GM18907 (cell line): ENCODE data around the gene SYTL2.
"Not testable (repeated sequence)": the region's sequence is repeated elsewhere in the genome, so short reads cannot be mapped to it uniquely, and the experiment has no call there.

Experiments used
- ATAC-seq: cut with Tn5 transposase; IDR thresholded peaks from one replicate; pipeline ENCODE4 v1.9.1; 2021; ENCODE audit warnings: mild to moderate bottlenecking, moderate library complexity; ENCODE audit not compliant: unreplicated experiment

The SYTL2 gene

GRCh38 chr11:85810871-85811611 is at the start of gene SYTL2:
Gene SYTL2 (minus strand): TSS chr11:85811141. CDS start chr11:85757725, 53,416 bp downstream.
- ATAC-seq, result peak; percentile 89

DNA sequence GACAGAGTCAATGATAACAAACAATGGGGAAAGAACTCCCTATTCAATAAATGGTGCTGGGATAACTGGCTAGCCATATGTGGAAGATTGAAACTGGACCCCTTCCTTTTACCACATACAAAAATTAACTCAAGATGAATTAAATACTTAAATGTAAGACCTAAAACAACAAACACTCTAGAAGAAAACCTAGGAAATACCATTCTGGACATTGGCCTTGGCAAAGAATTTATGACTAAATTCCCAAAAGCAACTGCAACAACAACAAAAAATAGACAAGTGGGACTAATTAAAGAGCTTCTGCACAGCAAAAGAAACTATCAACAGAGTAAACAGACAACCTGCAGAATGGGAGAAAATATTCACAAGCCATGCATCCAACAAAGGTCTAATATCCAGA is 48.6 kb upstream of the SYTL2 start:
- not testable (repeated sequence) for ATAC-seq

GRCh38 chr11:85857098-85857497 is 46.2 kb upstream of the SYTL2 start:
- ATAC-seq, result no peak

- ATAC-seq, result no peak
Observed at GRCh38 chr11:85855341-85855656, 44.4 kb upstream of the SYTL2 start, which contains the start of gene CCDC83. Gene CCDC83 (plus strand): TSS chr11:85855383. CDS start chr11:85865124, 9,741 bp downstream.

DNA sequence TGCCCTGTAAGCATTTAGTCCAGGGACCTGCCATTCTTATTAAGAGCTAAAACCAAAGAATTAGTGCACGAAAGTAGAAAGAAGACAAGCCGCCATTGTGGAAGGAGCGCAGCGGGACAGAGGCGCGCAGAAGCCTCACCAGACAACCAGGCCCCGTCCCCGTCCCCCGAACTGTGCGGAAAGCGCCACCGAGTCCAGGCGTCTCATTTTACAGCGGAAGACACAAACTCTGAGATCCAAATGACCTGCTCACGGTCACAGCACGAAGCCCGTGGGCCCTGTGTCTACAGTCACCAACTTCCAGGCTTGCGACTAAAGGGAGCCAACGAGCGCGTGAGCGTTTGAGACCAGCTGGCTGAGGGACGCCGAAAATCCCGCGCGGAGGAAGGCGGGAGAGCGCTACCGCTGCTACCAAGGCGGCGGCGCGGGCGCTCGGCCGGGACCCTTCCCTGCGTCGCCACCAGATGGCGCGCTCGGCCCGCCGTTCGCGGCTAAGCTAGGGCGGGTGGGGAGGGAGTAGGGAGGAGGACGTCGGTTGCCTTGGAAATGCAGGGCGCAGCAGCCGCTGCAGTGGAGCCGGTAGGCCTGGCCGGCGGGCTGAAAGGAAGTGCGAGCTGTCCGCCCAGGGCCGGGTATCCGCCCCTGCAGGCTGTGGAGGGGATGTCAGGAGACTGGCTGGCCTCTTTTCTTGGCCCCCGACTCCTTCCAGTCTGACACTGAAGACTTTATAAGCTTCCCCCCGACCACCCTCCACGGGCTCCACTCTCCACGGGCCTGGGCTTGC is 43.8 kb upstream of the SYTL2 start:
- peak; percentile 100 for ATAC-seq

- ATAC-seq, result no peak
Observed at GRCh38 chr11:85854212-85854556, 43.2 kb upstream of the SYTL2 start.

DNA sequence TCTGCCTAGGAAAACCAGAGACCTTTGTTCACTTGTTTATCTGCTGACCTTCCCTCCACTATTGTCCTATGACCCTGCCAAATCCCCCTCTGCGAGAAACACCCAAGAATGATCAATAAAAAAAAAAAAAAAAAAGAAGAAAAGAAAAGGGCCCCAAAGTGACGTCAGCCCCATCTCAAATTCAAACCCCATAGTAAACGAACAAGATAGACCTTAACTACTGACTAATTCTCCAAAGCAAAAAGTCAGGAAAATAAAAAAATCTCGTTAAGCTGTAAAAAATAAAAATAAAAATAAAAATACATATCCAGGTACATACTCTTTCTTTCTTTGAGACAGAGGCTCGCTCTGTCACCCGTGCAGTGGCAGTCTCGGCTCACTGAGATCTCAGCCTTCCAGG is 42.6 kb upstream of the SYTL2 start:
- not testable (repeated sequence) for ATAC-seq

DNA sequence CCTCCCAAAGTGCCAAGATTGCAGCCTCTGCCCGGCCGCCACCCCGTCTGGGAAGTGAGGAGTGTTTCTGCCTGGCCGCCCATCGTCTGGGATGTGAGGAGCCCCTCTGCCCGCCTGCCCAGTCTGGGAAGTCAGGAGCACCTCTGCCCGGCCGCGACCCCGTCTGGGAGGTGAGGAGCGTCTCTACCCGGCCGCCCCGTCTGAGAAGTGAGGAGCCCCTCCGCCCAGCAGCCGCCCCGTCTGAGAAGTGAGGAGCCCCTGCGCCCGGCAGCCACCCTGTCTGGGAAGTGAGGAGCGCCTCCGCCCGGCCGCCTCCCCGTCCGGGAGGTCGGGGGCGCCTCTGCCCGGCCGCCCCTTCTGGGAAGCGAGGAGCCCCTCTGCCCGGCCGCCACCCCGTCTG is 41.8 kb upstream of the SYTL2 start:
- ATAC-seq, result not testable (repeated sequence)

- ATAC-seq, result no peak
Observed at GRCh38 chr11:85848556-85848955, 37.6 kb upstream of the SYTL2 start.

DNA sequence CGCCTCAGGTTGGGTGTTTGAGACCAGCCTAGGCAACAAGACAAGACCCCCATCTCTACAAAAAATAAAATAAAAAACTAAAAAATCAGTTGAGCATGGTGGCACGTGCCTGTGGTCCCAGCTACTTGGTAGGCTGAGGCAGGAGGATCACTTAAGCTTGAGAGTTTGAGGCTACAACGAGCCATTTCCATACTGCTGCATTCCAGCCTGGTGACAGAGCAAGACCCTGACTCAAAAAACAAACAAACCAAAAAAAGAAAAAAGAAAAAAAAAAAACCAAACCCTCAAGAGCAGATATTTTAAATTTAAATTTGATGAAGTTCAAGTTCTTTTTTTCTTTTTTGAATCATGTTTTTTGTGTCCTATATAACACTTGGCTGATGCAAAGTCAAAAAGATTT is 37.1 kb upstream of the SYTL2 start:
- no peak for ATAC-seq

- ATAC-seq, result no peak
Observed at GRCh38 chr11:85847436-85847835, 36.5 kb upstream of the SYTL2 start.

DNA sequence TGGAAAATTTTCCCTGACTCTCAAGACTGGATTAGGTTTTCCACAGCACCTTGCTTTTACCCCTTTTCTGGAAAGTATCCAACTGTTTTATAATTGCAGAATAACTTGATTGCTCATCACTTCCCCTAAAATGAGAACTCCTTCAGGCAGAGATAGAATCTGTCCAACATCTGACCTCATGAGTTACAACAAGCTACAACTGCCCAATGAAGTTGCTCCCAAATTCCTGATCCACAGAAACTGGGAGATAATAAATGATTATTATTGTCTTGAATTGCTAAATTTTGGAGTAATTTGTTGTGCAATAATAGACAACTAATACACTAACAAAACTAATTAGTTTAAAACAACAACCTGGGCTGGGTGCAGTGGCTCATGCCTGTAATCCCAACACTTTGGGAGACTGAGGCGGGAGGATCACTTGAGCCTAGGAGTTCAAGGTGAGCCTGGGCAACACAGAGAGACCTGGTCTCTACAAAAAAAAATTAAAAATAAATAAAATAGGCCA is 34.2 kb upstream of the SYTL2 start:
- ATAC-seq, result no peak

DNA sequence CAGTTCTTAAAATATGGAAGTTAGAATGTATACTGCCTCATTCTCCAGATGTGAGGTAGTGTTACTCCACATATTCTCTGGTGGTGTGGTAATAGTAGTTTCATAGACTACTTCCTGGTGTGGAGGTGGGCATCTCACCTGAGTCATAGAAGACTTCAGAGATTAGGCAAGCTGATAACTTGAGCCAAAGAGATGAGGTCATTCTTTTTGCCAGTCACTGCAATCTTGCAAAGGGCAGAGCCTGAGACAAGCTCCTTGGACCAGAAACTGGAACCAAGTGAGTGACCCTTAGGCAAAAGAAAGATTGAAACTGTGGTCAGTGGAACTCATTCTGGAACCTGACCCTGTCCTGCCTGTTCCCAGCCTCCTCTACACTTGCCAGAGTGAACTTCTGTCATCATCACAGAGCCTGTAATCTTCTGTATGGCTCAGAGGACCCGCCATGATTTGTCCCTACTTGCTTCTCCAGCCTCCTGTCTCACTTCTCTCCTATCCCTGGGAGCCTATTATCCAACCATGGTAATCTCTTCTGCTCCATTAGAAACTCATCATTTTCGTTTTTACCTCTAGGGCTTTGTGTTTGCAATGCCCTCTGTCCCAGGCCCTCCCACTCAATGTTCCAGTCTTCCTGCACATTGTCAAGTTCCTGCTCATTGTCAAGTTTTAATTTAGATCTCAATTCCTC is 33.6 kb upstream of the SYTL2 start:
- ATAC-seq, result peak; percentile 71

GRCh38 chr11:85843929-85844328 is 33.0 kb upstream of the SYTL2 start:
- no peak for ATAC-seq

DNA sequence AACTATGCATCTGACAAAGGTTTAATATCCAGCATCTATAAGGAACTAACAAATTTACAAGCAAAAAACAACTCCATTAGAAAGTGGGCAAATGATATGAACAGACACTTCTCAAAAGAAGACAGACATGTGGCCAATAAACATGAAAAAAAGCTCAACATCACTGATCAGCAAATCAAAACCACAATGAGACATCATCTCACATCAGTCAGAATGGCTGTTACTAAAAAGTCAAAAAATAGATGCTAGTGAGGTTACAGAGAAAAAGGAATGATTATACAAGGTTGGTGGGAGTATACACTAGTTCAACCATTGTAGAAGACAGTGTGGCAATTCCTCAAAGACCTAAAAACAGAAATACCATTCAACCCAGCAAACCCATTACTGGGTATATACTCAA is 30.0 kb upstream of the SYTL2 start:
- ATAC-seq, result not testable (repeated sequence)

- no peak for ATAC-seq
Observed at GRCh38 chr11:85835729-85836128, 24.8 kb upstream of the SYTL2 start.

GRCh38 chr11:85835263-85835662 is 24.3 kb upstream of the SYTL2 start:
- ATAC-seq, result no peak

DNA sequence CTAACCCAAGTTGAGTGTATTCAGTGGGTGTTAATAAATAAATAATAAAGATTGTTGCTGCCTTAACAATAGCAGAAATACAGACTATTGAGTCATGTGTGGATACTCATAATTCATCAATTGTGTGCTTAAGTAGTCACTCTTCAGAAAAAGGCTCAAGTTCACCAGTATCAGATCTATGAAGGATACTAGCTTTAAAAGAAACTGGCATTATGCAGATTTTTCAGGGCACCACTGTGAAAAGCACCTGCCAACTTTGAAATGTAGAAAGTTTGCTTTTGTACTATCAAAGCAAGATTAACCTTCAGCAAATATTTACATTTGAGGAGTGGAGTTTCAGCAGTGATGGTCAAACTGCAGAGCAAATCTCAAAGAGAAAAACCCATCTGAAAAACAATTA is 20.1 kb upstream of the SYTL2 start:
- no peak for ATAC-seq

- no peak for ATAC-seq
Observed at GRCh38 chr11:85829172-85829571, 18.2 kb upstream of the SYTL2 start.

GRCh38 chr11:85828640-85828978 is 17.7 kb upstream of the SYTL2 start:
- no peak for ATAC-seq

DNA sequence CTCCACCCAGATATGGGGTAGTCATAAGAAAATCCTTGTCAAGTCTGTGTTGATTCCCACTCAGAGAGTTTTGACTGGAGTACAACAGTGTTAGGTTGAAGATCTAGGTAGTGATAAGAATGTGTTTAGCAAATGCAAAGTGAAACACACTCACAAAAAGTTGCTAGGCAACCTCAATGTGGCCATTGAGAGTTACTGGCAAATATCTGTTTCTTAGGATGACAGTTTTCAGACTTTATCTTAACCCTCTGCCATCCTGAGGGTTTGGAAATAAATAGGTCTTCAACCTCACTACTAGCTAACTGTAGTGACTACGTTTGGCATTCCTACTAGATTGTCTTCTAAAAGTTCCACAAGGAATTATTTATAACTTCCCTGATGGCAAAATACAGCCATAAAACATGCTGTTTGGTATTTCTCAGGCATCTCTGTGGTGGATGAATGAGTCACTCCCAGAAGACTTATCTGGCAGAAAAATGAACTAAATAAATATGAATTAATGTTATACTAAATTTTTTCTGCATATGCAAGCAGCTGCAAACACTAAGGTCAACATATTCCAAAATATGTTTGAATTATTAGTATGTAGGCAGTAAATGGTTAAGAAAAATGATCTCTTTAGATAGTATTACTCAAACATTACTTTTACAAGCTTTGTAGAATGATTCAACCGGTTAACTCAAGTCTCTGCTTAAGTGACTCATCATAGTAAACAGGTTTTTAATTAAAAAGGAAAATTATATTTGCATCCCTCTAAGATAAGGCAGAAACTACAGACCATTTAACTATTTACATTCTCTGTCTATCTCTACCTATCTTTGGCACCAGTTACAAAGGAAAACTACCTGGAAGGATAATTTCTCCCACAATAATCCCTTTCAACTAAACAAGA is 17.1 kb upstream of the SYTL2 start:
- no peak for ATAC-seq
